H1 (cell line): ENCODE data around the gene CKLF.

Source experiments
- EGR1 ChIP-seq: IDR thresholded peaks from 2 replicates; pipeline ENCODE4 v1.6.1; 2011; ENCODE audit warnings: low read depth, low read length, borderline replicate concordance
- HDAC2 ChIP-seq, 2 experiments: fragments of 300-600 bp in 1 of 2; sonication (generic) in 1 of 2; IDR thresholded peaks; 2 replicates each; pipeline ENCODE4 v1.6.1; 2011 to 2012; ENCODE audit warnings: low read depth in 2 of 2, low read length in 2 of 2, mild to moderate bottlenecking in 2 of 2, moderate library complexity in 2 of 2, borderline replicate concordance in 1 of 2, inconsistent platforms in 1 of 2
- KDM1A ChIP-seq: fragments of 200-600, 300-600 bp; sonication (generic); IDR thresholded peaks from 2 replicates; pipeline ENCODE4 v1.7.1; 2016; ENCODE audit warnings: mild to moderate bottlenecking, low read length, borderline replicate concordance
- PHF8 ChIP-seq: fragments of 200-600 bp; sonication (generic); conservative IDR thresholded peaks from 2 replicates; pipeline ENCODE4 v1.7.1; 2012; ENCODE audit warnings: low read depth, mild to moderate bottlenecking, inconsistent platforms, low read length, moderate library complexity
- POLR2A ChIP-seq, 2 experiments: IDR thresholded peaks; 1 replicate in 1 of 2; 2 replicates in 1 of 2; pipeline ENCODE4 v1.6.1; 2011; ENCODE audit warnings: low read depth in 2 of 2, low read length in 2 of 2, mild to moderate bottlenecking in 2 of 2; ENCODE audit errors: control extremely low read depth in 1 of 2
- POLR2AphosphoS5 ChIP-seq: IDR thresholded peaks from 2 replicates; pipeline ENCODE4 v1.6.1; 2011; ENCODE audit warnings: low read depth, low read length
- SIN3A ChIP-seq, 2 experiments: IDR thresholded peaks in 1 of 2; conservative IDR thresholded peaks in 1 of 2; 2 replicates each; pipeline ENCODE4 v1.6.1; 2011 to 2012; ENCODE audit warnings: low read length in 2 of 2, improper control_type of control experiment in 1 of 2, low read depth in 1 of 2, mild to moderate bottlenecking in 1 of 2
- SUZ12 ChIP-seq: fragments of 200-600 bp; sonication (generic); IDR thresholded peaks from 2 replicates; pipeline ENCODE4 v1.6.1; 2012; ENCODE audit warnings: mild to moderate bottlenecking, inconsistent platforms, low read length, moderate library complexity, mixed read lengths
- TAF1 ChIP-seq: IDR thresholded peaks from 2 replicates; pipeline ENCODE4 v1.6.1; 2011; ENCODE audit warnings: mild to moderate bottlenecking, low read depth, low read length
- TF ChIP-seq, protein P1 (sequence below), 3 experiments: IDR thresholded peaks; 1 replicate in 2 of 3; 2 replicates in 1 of 3; pipeline versions ENCODE4 v1.5.1 to v1.6.1; 2011; ENCODE audit warnings: low read length in 3 of 3, mild to moderate bottlenecking in 3 of 3, inconsistent platforms in 2 of 3, low read depth in 1 of 3, moderate library complexity in 1 of 3; ENCODE audit not compliant: insufficient read depth in 1 of 3; ENCODE audit errors: control extremely low read depth in 1 of 3
- TF ChIP-seq, protein P2 (sequence below): IDR thresholded peaks from 2 replicates; pipeline ENCODE4 v1.6.1; 2011; ENCODE audit warnings: low read depth, mild to moderate bottlenecking, low read length; ENCODE audit not compliant: insufficient read depth
- TF ChIP-seq, protein P3 (sequence below): IDR thresholded peaks from 2 replicates; pipeline ENCODE4 v1.6.1; 2012; ENCODE audit warnings: low read length, inconsistent platforms

GRCh38 chr16:66521951-66522771, 30.2 kb upstream of the CKLF start:
- TF ChIP-seq, protein P1, sequence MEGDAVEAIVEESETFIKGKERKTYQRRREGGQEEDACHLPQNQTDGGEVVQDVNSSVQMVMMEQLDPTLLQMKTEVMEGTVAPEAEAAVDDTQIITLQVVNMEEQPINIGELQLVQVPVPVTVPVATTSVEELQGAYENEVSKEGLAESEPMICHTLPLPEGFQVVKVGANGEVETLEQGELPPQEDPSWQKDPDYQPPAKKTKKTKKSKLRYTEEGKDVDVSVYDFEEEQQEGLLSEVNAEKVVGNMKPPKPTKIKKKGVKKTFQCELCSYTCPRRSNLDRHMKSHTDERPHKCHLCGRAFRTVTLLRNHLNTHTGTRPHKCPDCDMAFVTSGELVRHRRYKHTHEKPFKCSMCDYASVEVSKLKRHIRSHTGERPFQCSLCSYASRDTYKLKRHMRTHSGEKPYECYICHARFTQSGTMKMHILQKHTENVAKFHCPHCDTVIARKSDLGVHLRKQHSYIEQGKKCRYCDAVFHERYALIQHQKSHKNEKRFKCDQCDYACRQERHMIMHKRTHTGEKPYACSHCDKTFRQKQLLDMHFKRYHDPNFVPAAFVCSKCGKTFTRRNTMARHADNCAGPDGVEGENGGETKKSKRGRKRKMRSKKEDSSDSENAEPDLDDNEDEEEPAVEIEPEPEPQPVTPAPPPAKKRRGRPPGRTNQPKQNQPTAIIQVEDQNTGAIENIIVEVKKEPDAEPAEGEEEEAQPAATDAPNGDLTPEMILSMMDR (IDR thresholded peaks at IDR 0.05; ENCODE audit: control extremely low read depth in 1 of 3, insufficient read depth in 1 of 3, low read depth in 1 of 3, low read length in 3 of 3): no peak
- TF ChIP-seq SIN3A (conservative IDR thresholded peaks at IDR 0.05 in 1 of 2, IDR thresholded peaks at IDR 0.05 in 1 of 2; ENCODE audit: low read depth in 1 of 2, low read length in 2 of 2): no peak
- TF ChIP-seq, protein P2, sequence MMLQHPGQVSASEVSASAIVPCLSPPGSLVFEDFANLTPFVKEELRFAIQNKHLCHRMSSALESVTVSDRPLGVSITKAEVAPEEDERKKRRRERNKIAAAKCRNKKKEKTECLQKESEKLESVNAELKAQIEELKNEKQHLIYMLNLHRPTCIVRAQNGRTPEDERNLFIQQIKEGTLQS: no peak
- no peak for TF ChIP-seq POLR2A (IDR thresholded peaks at IDR 0.05; ENCODE audit: control extremely low read depth in 1 of 2, low read depth in 2 of 2, low read length in 2 of 2)
- TF ChIP-seq KDM1A: no peak
- TF ChIP-seq EGR1: no peak
- TF ChIP-seq SUZ12: no peak
- no peak for TF ChIP-seq TAF1
- no peak for TF ChIP-seq POLR2AphosphoS5
- TF ChIP-seq, protein P3, sequence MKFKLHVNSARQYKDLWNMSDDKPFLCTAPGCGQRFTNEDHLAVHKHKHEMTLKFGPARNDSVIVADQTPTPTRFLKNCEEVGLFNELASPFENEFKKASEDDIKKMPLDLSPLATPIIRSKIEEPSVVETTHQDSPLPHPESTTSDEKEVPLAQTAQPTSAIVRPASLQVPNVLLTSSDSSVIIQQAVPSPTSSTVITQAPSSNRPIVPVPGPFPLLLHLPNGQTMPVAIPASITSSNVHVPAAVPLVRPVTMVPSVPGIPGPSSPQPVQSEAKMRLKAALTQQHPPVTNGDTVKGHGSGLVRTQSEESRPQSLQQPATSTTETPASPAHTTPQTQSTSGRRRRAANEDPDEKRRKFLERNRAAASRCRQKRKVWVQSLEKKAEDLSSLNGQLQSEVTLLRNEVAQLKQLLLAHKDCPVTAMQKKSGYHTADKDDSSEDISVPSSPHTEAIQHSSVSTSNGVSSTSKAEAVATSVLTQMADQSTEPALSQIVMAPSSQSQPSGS: no peak
- TF ChIP-seq HDAC2 (IDR thresholded peaks at IDR 0.05; ENCODE audit: borderline replicate concordance in 1 of 2, low read depth in 2 of 2, low read length in 2 of 2): no peak
- no peak for TF ChIP-seq PHF8
